ENCODE measurements around the gene ATP6V1C2. TPM values are rescaled to one million over a fixed set of nuclear protein-coding genes. Genes with fewer than 3 reads are reported as not detected.

ATP6V1C2 gene
- total RNA-seq, 1 donor from 2014 or later: 0.14 TPM

- Histone ChIP-seq H3K9me3 (ENCODE audit: insufficient read depth, low read depth, low read length) (no peaks in the 10 kb centered on the region), H3K36me3 (ENCODE audit: insufficient read depth, low read length) (peaks cover 4% of the 10 kb centered on the region), H3K27ac (ENCODE audit: low read depth, low read length) (no peak overlapping the region), H3K9ac (ENCODE audit: low read length) (no peak overlapping the region), H3K27me3 (ENCODE audit: insufficient read depth, low read length) (no peaks in the 10 kb centered on the region), H4K20me1 (ENCODE audit: insufficient read depth, low read length) (peaks cover 25% of the 10 kb centered on the region), H3K4me1 (ENCODE audit: insufficient read depth, low read length) (no peaks in the 10 kb centered on the region), H2AFZ (ENCODE audit: low read depth, low read length) (no peak overlapping the region), H3K4me3 (ENCODE audit: insufficient read depth, low read depth, low read length) (no peak overlapping the region), H3K4me2 (ENCODE audit: low read length) (no peak overlapping the region), H3K79me2 (ENCODE audit: insufficient read depth, low read length) (peaks cover 5% of the 10 kb centered on the region)
- TF ChIP-seq CTCF (IDR thresholded peaks at IDR 0.05; ENCODE audit: insufficient read depth, low read depth, low read length) (no peak), EZH2 (IDR thresholded peaks at IDR 0.05; ENCODE audit: insufficient read depth, low read length) (no peak)
- H3K27ac Mint-ChIP-seq (ENCODE audit: unreplicated experiment): no peak overlapping the region
- H3K36me3 Mint-ChIP-seq (ENCODE audit: low read depth, unreplicated experiment): peaks cover 12% of the 10 kb centered on the region
- H3K9me3 Mint-ChIP-seq (ENCODE audit: unreplicated experiment): peaks cover 2% of the 10 kb centered on the region
- H3K4me1 Mint-ChIP-seq (ENCODE audit: low read depth, unreplicated experiment): peaks cover 2% of the 10 kb centered on the region
- peaks cover 7% of the 10 kb centered on the region for H3K27me3 Mint-ChIP-seq (ENCODE audit: low read depth, unreplicated experiment)
- H3K4me3 Mint-ChIP-seq (ENCODE audit: unreplicated experiment): no peak overlapping the region
- FAIRE-seq: no peak
- DNase-seq (ENCODE audit: low read depth): no peak
Measured at GRCh38 chr2:10775831-10776230, 54.4 kb downstream of the ATP6V1C2 start.

- Histone ChIP-seq H3K27me3 (ENCODE audit: insufficient read depth, low read length) (no peaks in the 10 kb centered on the region), H3K36me3 (ENCODE audit: insufficient read depth, low read length) (peaks cover 5% of the 10 kb centered on the region), H3K9ac (ENCODE audit: low read length) (no peak overlapping the region), H3K4me1 (ENCODE audit: insufficient read depth, low read length) (no peaks in the 10 kb centered on the region), H3K27ac (ENCODE audit: low read depth, low read length) (no peak overlapping the region), H2AFZ (ENCODE audit: low read depth, low read length) (no peak overlapping the region), H3K4me2 (ENCODE audit: low read length) (no peak overlapping the region), H3K4me3 (ENCODE audit: insufficient read depth, low read depth, low read length) (no peak overlapping the region), H4K20me1 (ENCODE audit: insufficient read depth, low read length) (peaks cover 25% of the 10 kb centered on the region), H3K79me2 (ENCODE audit: insufficient read depth, low read length) (peaks cover 5% of the 10 kb centered on the region), H3K9me3 (ENCODE audit: insufficient read depth, low read depth, low read length) (no peaks in the 10 kb centered on the region)
- DNase-seq (ENCODE audit: low read depth) (no peak), FAIRE-seq (no peak)
- peaks cover 7% of the 10 kb centered on the region for H3K27me3 Mint-ChIP-seq (ENCODE audit: low read depth, unreplicated experiment)
- H3K4me1 Mint-ChIP-seq (ENCODE audit: low read depth, unreplicated experiment): peaks cover 2% of the 10 kb centered on the region
- TF ChIP-seq EZH2 (IDR thresholded peaks at IDR 0.05; ENCODE audit: insufficient read depth, low read length) (no peak), CTCF (IDR thresholded peaks at IDR 0.05; ENCODE audit: insufficient read depth, low read depth, low read length) (no peak)
- peaks cover 12% of the 10 kb centered on the region for H3K36me3 Mint-ChIP-seq (ENCODE audit: low read depth, unreplicated experiment)
- no peak overlapping the region for H3K27ac Mint-ChIP-seq (ENCODE audit: unreplicated experiment)
- peaks cover 2% of the 10 kb centered on the region for H3K9me3 Mint-ChIP-seq (ENCODE audit: unreplicated experiment)
- H3K4me3 Mint-ChIP-seq (ENCODE audit: unreplicated experiment): no peak overlapping the region
Measured at GRCh38 chr2:10776231-10776977, 55.0 kb downstream of the ATP6V1C2 start.
